ENCODE results near the gene IGLL5.

Gene IGLL5

DNA sequence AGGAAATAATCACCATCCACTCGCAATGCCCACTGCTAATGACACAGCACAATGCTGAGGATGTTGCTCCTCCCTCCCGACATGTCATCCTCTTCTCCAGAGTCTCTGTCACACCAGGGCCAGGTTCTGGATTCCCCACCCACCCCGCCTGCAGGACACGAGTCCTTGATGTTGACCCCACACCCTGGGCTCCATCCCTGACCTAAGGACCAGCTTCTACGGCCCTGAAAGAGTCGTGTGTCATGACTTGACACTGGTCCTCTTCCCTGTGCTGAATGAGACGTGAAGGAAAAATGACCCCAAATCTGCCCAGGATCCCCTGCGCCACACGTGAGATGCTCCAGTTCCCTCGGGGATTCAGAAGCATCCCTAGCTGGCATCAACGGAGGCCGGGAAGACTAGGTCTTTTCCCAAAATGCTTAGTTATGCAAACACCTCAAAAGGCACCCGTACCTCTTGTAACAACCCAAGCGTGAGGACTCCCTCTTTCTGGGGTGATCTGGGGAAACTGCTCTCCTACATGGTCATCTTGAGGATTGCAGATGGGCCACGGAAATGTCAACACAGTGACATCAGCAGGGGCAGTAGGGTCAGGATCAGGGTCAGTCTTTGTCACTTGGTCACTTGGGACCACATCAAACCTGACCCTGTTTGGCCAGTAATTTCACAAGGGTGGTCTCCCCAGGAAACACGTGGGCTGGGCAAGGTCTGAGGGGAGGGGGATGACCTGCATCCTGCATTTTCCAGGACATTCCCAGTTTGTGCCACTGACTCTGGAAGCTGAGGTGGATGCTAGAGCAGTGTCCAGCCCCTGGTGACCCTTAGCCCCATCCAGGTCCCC, 42.0 kb downstream of the IGLL5 start:
- no peak for DNase-seq

DNA sequence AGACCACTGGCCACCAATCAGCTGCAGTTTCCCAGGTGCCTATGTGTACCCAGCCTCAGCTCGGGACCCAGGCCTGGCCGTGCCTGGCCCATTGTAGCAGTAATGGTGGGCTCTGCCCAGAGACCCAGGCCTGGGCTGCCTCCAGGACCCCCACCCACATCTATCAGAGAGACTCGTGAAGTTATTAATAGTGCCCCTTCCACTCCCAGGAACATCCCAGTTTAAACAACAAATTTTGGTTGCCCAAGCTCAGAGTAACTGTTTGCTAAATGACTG, 42.5 kb downstream of the IGLL5 start:
- DNase-seq: no peak

DNA sequence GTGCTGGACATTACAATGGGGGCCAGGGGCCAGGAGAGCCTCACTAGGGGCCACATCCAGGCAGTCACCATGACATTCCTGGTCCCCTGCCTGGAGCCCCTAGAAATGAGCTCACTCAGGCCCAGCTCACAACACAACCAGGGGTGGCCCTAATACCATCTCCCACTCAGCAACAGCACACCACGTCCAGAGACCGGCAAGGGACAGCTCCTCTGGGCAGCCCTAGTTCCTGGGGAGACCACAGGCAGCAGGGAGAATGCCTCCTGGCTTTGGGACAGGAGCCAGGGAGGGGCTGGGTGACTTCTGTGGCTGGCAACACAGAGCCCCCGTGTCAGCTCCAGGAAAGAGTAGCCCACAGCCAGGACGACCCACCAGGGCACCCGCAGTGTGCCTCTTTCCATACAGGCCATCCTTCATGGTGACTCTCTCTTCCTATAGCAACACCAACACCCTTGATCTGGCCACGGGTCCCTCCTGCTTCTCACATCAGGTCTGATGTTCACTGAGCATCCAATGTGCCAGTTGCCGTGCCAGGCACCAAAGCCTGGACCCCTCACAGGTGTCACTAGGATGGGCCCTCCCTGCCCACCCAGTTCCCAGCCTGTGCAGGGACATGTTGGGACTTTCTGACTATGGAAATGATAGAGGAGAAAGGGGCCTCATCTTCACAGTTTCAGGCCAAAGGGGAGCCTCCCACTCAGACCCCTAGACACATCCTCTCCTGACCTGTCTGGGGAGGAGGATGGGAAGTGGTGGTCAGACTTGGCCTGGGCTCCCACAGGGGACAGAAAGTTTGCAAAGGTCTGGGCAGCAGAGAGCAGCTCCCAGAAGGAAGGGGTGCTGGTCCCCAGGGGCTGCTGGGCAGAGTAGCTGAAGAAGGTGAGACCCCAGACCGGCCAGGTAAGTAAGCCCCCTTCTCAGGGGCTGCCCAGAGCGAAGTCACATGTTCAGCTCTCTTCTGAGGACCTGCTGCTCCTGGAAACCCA, 43.2 kb downstream of the IGLL5 start:
- no peak for DNase-seq

DNA sequence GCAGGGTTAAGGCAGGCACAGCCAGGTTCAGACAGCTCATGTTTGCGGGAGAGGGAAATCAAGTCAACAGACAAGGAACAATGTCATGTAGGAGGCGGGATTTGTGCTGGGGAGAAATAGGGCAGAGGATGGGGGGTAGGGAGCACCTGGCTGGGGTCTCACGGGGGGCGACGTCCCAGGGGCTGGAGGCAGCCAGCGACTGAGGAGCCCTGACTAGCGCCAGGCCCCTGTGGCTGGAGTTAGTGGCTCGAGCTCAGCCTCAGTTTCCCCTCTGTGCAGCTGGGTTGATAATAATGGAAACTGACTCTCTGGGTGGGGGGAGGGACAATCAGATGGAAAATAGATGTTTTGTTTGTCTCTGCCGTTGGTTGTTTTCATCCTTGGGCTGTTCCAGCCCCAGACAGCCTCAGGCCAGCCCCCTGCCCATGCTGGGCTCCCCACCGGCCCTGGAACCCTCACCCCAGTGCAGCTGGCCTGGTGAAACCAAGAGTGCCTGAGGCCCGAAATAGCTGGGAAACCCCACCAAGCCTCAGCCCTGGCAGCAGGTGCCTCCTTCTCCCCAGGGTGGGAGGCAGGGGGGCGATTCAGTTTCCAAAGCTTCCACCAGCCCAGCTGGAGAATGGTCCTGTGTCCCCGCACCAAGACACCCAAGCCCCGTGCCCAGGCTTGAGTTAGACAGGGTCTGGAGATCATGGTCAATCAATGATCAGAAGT, 44.1 kb downstream of the IGLL5 start:
- DNase-seq: no peak

DNA sequence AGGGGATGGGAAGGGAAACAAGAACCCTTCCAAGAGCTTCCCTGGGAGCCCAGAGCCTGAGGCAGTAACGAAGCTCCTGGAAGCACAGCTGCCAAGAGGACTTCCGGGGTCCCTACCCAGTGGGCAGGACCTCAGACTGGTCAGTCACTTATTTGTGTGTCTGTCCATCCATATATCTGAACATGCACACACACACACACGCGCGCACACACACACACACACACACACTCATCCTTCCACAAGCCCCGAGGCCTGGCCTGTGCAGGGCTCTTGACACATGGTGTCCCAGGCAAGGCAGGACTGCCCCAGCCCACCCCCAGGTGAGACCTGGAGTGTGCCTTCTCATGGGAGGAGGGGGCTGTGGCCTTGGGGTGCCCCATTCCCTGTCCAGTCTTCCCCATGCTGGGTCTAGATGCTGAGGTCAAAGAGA, 44.9 kb downstream of the IGLL5 start:
- no peak for DNase-seq

DNA sequence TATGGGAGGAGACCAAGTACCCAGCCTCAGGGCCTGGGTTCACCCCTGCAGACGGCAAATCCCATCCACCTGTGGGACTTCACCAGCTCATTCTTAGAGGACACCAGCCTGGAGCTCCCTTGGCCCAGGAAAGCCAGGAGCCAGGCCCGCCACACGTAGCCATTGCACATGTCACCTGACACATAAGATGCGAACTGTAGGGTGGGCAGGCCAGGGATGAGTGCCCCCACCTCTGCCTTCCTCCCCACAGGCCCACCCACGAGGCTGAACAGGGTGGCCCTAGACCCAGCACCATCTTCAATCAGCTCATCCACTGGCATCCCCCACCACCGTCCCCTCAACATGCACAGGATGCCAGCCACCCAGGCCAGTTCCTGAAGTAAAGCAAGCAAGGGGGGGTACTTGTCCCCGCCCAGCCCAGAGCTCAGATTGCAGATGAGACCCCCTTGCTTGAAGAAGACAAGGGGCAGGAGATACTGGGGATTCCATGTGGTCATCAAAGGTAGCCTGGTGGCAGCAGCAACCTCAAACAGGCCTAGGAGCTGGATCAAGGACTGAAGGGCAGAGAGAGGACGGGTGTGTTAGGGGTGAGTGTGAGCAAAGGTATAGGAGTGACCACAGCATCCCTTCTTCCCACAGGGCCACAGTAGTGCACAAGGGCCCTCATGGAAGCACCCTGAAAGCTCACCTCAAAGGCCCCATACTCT, 45.6 kb downstream of the IGLL5 start:
- DNase-seq: no peak

DNA sequence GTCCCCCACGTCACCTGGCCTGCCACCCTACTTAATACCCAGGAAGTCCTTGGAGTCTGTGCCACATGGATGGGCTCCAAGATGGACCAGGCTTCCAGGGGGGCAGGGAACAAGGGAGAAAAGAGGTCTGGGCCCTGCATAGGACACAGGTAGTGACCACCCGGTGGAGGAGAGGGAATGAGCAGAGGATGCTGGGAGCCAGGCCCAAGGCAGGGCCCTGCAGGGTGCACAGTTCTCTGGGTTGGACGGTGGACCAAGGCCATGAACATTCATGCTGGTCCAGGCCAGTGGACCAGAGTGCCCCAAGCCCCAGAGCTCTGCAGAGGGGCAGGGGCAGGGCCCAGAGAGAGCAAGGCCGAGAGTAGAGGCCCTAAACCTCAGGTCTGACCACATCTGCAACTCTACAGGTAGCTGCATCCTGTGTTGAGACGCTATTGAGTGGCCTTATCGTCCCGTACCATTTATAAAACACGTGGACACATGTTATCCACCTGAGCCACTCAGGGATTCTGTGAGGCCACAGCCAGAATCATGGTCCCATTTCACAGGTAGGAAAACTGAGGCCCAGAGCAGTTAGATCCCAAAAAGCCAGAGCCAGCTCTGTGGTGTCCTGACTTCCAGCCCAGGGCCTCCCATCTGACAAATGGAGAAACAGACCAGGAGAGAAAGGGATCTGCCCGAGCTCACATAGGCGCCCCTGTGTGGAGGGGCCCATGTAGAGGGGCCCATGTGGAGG, 46.4 kb downstream of the IGLL5 start:
- no peak for DNase-seq

DNA sequence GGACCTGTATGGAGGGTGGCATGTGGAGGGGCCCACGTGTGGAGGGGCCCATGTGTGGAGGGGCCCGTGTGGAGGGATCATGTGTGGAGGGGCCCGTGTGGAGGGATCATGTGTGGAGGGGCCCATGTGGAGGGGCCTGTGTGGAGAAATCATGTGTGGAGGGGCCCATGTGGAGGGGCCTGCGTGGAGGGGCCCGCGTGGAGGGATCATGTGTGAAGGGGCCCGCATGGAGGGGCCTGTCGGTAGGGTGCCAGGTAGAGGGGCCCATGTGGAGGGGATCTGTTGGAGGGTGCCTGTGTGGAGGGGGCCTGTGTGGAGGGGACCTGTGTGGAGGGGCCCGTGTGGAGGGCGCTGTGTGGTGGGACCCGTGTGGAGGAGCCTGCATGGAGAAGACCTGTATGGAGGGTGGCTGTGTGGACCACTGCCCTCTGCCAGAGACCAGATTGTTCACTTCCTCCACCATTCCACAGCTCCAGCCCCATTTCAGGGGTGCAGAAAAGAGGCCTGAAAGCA, 47.0 kb downstream of the IGLL5 start:
- no peak for DNase-seq

DNA sequence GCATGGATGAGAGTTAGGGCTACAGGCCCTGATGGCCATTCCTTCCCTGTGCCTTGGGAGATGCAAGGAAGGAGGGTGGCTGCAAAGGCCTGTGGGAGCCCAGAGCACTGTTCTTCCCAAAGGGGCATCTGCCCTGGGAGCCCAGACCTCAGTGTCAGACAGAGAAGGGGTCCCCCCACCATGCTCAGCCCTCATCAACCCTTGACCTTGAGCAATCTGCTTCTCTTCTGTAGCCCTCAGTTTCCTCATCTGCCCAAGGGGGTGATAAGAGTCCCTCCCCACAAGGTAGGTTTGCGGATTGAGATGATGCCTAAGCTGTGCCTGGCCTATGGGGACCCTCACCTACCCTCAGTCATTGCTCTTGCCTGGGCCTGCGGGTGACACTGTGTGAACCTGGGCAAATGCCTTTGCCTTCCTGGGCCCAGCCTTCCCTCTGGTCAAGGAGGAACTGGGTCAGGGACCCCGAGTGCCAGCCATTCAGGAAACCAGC, 47.5 kb downstream of the IGLL5 start:
- DNase-seq: no peak

DNA sequence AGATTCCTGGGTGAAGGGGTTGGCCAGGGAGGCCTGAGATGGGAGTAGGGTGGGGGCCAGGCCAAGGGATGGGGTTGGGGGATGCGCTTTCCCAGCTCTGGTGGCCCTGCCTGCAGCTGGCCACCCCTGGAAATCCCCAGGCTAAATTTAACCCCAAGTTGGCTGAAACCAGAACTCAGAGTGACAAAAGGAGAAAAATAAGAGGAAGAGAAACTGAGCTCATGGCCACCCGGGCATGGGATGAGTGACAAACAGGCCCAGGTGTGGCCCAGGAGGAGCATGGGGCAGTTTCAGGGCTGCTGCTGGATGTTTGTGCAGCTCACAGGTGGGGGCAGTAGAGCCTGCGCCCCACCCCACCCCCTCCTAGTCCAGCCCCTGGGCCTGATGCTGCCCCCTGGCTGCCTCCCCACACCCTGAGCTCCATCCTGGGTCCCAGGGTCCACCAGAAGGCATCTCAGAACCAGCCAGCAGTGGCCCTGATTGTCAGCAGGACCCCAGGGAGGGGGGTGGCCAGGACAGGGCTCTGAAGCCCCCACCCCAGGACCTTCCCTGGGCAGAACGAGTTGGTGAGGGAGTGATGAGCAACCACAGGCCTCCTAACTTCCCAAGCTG, 48.0 kb downstream of the IGLL5 start:
- DNase-seq: no peak

DNA sequence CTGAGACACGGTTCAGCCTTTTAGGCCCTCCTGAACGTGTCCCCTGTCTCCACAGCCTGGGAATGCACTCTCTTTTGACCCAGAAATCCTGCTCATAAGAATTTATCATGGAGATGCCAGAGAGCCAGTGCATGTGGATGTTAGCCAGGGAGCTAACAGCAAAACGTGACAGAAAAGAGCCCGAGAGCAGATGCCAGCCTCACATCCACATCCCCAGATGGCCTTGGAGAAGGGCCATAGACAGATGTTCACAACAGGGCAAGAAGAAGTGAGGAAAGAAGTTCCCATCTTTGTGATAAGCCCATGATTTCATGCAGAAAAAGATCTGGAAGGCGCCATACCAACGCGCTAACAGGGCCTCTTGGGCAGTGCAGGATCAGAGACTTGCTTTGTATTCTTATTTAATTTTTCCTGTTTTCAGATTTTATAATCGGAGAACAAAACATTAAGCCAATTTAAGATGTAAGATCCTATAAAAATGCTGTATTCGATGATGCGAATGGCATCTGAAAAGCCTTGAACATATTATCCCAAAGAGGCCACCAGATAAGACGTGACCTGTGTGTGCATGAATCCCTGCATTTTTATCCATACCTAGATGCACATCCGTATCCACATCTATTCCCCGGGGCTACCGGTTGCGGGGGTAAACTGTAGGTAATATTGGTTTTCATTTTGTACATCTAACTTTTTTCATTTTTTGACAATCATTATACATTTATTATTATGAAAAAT, 48.7 kb downstream of the IGLL5 start:
- DNase-seq: no peak

DNA sequence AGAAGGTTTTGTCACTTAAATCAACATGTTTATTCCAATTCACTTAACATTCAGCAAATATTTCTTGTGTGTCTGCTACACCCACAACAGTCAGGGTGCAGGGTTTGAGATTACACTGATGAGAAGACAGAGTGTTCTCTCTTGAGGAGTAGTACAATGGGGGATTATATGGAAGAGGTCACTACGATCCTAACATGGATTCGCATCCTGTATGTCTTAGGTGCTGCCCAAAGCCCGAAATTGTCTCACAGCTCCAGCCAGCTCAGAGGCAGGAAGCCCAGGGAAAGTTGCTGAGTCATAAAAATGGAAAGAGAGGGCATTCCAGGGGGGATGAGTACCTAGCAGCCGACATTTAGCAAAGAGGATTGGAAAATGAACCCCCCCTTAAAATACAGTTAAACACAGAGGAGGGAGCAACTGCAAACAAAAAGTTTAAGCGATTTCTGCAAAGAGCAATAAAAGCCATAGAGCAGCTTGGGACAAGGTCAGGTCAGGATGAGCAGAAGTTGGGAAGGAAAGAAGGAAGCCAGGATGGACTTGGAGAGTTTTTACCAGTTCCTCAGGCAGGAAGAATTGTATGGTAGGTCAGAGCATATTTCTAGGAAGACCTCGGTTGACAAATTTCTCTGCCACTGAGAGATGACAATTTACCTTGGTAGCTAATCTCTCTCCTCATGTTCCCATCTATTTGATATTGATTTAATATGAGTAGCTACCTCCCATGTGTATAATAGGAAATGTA, 49.5 kb downstream of the IGLL5 start:
- DNase-seq: no peak

DNA sequence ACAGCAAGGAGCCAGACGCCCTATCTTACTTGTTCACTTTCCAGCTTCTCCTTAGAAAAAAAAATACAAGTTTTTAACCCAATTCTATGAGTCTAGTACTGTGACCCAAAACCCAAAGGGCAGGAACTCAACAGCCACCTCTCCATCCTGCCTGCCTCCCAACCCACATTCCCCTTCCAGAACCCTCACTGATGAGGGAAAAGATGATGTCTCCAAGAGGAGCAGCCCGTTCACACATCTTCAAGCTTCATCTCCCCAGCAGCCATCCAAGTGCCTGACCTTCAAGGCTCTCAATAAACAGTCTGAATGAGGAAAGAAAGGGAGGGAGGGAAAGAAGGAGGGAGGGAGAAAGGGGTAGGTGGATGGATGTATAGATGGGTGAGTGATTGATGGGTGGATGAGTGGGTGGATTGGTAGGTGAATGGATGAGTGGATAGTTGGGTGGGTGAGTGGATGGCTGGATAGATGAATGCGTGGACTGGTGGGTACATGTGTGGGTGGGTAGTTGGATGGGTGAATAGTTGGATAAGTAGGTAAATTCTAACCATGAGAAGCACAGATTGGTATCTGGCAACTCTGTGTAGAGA, 50.4 kb downstream of the IGLL5 start:
- DNase-seq: no peak

DNA sequence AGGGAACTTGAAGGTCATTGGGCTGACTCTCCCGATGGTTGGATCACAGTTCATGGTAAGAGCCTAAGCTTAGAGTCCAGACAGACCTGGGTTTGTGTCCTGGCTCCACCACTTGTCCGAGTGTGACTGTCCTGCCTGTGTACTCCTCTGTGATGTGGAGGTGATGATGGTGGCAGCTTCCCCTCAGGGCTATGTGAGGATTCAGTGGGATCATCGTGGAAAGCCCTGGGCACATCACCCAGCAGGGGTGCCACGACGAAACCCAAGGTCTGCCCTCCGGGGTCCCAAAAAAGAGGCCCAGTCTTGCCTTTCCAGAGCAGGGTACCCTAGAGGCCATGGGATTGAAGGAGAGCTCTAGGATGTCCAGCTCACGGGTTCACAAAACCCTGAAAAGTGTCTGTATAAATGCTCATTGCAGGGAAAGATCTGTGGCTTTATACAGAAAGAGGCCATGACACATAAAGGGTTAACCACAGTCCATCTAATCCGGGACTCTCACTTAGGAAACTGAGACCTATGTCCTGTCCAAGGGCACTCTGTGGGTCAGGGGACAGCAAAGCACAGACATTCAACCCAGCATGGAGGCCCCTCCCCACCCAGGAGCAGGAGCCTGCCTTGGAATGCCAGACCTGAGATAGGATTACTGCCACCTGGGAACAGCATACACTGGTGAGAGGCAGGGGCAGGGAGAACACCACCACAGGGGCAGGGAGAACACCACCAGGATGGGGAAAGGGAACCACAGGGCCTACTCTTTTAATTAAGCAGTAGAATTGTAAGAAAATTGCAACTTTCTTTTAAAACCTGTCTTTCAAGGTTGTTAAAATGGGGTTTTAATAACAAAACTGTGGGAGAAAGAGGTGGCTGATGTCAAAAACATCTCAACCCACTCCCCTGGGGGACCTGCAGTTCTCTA, 51.3 kb downstream of the IGLL5 start:
- no peak for DNase-seq

DNA sequence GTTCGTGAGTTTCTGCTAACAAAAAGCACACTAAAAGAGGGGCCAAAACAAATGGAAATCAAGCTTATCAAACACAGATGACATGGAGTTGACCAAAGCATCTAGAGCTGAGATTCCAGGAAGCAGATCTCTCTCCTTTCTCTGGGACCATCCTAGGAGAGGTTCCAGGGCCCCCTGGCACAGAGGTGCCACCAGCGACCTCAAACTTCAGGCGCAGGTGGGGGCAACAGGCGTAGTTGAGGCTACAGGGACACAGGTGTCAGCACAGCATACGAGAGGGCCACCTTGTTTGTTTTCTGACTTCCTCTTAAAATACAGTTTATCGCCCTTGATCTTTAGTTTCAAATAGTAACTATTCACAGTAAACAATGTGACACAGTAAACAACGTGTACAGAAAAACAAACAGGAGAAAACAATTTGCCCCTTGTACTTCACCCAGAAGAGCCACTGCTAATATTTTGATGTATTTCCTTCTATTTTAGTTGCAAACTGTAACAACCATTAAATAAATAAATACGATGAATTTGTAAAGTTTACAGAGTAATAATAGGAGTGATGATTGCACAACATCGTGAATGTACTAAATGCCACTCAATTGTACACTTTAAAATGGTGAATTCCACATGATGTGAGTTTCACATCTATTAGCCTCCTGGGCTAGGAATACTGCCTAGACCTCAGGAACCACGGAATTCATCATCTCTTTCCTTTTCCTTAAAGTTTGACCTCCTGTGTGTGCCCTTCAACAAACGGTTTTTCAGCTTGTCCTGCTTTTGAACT, 52.2 kb downstream of the IGLL5 start:
- no peak for DNase-seq

DNA sequence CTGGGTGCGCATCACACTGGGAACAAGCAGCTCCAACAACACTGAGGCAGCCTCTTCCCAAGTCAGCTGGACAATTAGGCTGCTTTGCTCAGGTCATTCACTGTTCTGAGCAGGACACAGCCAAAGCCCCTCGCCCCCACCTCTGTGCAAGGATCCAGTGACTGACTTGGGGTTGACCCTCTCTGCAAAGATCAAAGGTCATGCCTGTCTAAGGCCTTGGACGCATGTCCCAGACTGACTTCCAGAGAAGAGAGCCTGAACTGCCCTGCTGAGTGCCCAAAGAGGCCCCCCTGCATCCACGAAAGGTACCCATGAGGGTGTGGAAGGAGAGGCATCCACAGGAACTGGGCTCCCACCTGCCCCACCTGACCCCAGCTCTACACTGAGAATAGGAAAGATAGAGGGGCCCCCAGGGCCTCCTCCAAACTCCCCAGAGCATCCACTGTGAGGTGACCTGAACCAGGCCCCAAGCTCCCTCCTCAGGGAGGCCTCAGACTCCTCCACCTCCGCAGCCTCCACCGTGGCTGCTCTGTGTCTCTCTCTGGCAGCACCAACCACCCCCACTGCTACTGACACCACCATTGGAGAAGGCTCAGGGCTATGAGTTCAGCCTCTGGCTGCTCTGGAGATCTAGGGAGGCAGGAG, 53.5 kb downstream of the IGLL5 start:
- DNase-seq: no peak

Measured in NCI-H446 treated with DMSO at 0.1 percent for 48 hours (cell line).